ENCODE results near the gene KIF27.

Gene KIF27

GRCh38 chr9:83794051-83794450 is 127.2 kb downstream of the KIF27 start:
- no peak overlapping the region for H3K4me3 ChIP-seq (ENCODE audit: low read depth, low read length)
- no peak for TF ChIP-seq CTCF (IDR thresholded peaks at IDR 0.05; ENCODE audit: low read depth, low read length, missing control alignments)
- no peak for DNase-seq (ENCODE audit: low read depth)

GRCh38 chr9:83792746-83793145 is 128.5 kb downstream of the KIF27 start:
- no peak for DNase-seq (ENCODE audit: low read depth)
- in situ Hi-C loops (cut with HindIII; ENCODE audit: low sequenced_read_pairs) = no loop called here
- TF ChIP-seq CTCF (IDR thresholded peaks at IDR 0.05; ENCODE audit: low read depth, low read length, missing control alignments) = no peak
- no peak overlapping the region for H3K4me3 ChIP-seq (ENCODE audit: low read depth, low read length)

More at GRCh38 chr9:83794051-83794450, 127.2 kb downstream of the KIF27 start:
- in situ Hi-C loops (cut with HindIII; ENCODE audit: low sequenced_read_pairs) = no loop called here
